DOHH2 (cell line): ENCODE results near the gene ACSF3.

Source experiments
- H3F3A ChIP-seq: fragments of 200-600 bp; sonication (generic), shearing (Covaris generic); 2 replicates; pipeline ENCODE4 v1.6.0; 2016; ENCODE audit warnings: antibody characterized with exemption, mild to moderate bottlenecking; ENCODE audit not compliant: control insufficient read depth, insufficient read depth
- H3K27ac ChIP-seq: fragments of 200-600 bp; sonication (generic); 2 replicates; pipeline ENCODE4 v1.5.1; 2014; ENCODE audit warnings: low read depth, mild to moderate bottlenecking, low read length, moderate library complexity
- H3K27me3 ChIP-seq: fragments of 200-600 bp; sonication (generic); 2 replicates; pipeline ENCODE4 v1.6.1; 2014; ENCODE audit warnings: mild to moderate bottlenecking, low read length, mixed read lengths; ENCODE audit not compliant: control insufficient read depth
- H3K36me3 ChIP-seq: fragments of 200-600 bp; sonication (generic); 2 replicates; pipeline ENCODE4 v1.6.1; 2014; ENCODE audit warnings: mild to moderate bottlenecking, low read length, moderate library complexity, mixed read lengths; ENCODE audit not compliant: control insufficient read depth
- H3K4me1 ChIP-seq: fragments of 200-600 bp; sonication (generic); 2 replicates; pipeline ENCODE4 v1.6.1; 2014; ENCODE audit warnings: mild to moderate bottlenecking, low read length, mixed read lengths; ENCODE audit not compliant: control insufficient read depth
- H3K4me2 ChIP-seq: fragments of 200-600 bp; sonication (generic); 2 replicates; pipeline ENCODE4 v1.6.0; 2014; ENCODE audit warnings: mild to moderate bottlenecking, low read length, moderate library complexity
- H3K4me3 ChIP-seq: fragments of 200-600 bp; sonication (generic); 2 replicates; pipeline ENCODE4 v1.5.1; 2014; ENCODE audit warnings: mild to moderate bottlenecking, low read length, mixed read lengths
- H3K79me2 ChIP-seq: fragments of 200-600 bp; sonication (generic); 2 replicates; pipeline ENCODE4 v1.6.1; 2014; ENCODE audit warnings: mild to moderate bottlenecking, low read length, mixed read lengths; ENCODE audit not compliant: control insufficient read depth
- H3K9me2 ChIP-seq: fragments of 200-600 bp; sonication (generic); replicated peaks from 2 replicates; pipeline ENCODE4 v1.6.1; 2014; ENCODE audit warnings: mild to moderate bottlenecking, low read length, mixed read lengths; ENCODE audit not compliant: control insufficient read depth
- H3K9me3 ChIP-seq: fragments of 200-600 bp; sonication (generic); 2 replicates; pipeline ENCODE4 v1.6.1; 2014; ENCODE audit warnings: antibody characterized with exemption, low read length, mixed read lengths; ENCODE audit not compliant: control insufficient read depth, insufficient read depth
- H4K20me1 ChIP-seq: fragments of 200-600 bp; sonication (generic); 2 replicates; pipeline ENCODE4 v1.6.0; 2014; ENCODE audit warnings: low read depth, mild to moderate bottlenecking, antibody characterized with exemption, low read length, moderate library complexity; ENCODE audit not compliant: control insufficient read depth, insufficient read depth
- CTCF ChIP-seq: fragments of 200-600 bp; sonication (generic); IDR thresholded peaks from one replicate; pipeline ENCODE4 v1.5.1; 2014; ENCODE audit warnings: antibody characterized with exemption, mild to moderate bottlenecking, low read depth, low read length; ENCODE audit not compliant: poor library complexity, severe bottlenecking
- EZH2phosphoT487 ChIP-seq: fragments of 200-600 bp; sonication (generic); IDR thresholded peaks from 2 replicates; pipeline ENCODE4 v1.6.1; 2017; ENCODE audit warnings: borderline replicate concordance, mild to moderate bottlenecking, antibody characterized with exemption, low read length, moderate library complexity, mixed read lengths

The ACSF3 gene

GRCh38 chr16:89176147-89176690, 82.6 kb downstream of the ACSF3 start:
- peaks cover 30% of the 10 kb centered on the region for H3K27me3 ChIP-seq
- H3K4me1 ChIP-seq, result peaks cover 5% of the 10 kb centered on the region
- TF ChIP-seq EZH2phosphoT487, result no peak
- TF ChIP-seq CTCF, result no peak
- H4K20me1 ChIP-seq, result no peaks in the 10 kb centered on the region
- no peak overlapping the region for H3K4me2 ChIP-seq
- no peaks in the 10 kb centered on the region for H3K9me3 ChIP-seq
- H3F3A ChIP-seq, result no peaks in the 10 kb centered on the region
- H3K4me3 ChIP-seq, result no peak overlapping the region
- H3K79me2 ChIP-seq, result no peaks in the 10 kb centered on the region
- no peak overlapping the region for H3K27ac ChIP-seq
- H3K9me2 ChIP-seq, result no peaks in the 10 kb centered on the region
- no peaks in the 10 kb centered on the region for H3K36me3 ChIP-seq

- Histone ChIP-seq H3K4me2 (no peak overlapping the region), H3K36me3 (no peaks in the 10 kb centered on the region), H3K4me3 (no peak overlapping the region), H3K27ac (no peak overlapping the region), H3K79me2 (no peaks in the 10 kb centered on the region), H3K9me3 (no peaks in the 10 kb centered on the region), H3K27me3 (peaks cover 30% of the 10 kb centered on the region), H3K4me1 (peaks cover 3% of the 10 kb centered on the region), H3F3A (no peaks in the 10 kb centered on the region), H4K20me1 (no peaks in the 10 kb centered on the region), H3K9me2 (no peaks in the 10 kb centered on the region)
- no peak for TF ChIP-seq EZH2phosphoT487
Observed at GRCh38 chr16:89176717-89177116, 83.1 kb downstream of the ACSF3 start.

- no peaks in the 10 kb centered on the region for H3K4me1 ChIP-seq
- no peaks in the 10 kb centered on the region for H3K9me3 ChIP-seq
- H3K27ac ChIP-seq, result no peak overlapping the region
- H3K4me3 ChIP-seq, result no peak overlapping the region
- no peaks in the 10 kb centered on the region for H3F3A ChIP-seq
- H4K20me1 ChIP-seq, result no peaks in the 10 kb centered on the region
- TF ChIP-seq EZH2phosphoT487 (no peak), CTCF (no peak)
- no peaks in the 10 kb centered on the region for H3K9me2 ChIP-seq
- H3K4me2 ChIP-seq, result no peak overlapping the region
- H3K27me3 ChIP-seq, result peaks cover 24% of the 10 kb centered on the region
- no peaks in the 10 kb centered on the region for H3K79me2 ChIP-seq
- no peaks in the 10 kb centered on the region for H3K36me3 ChIP-seq
Observed at GRCh38 chr16:89177501-89177900, 83.8 kb downstream of the ACSF3 start.

GRCh38 chr16:89178453-89179147, 84.9 kb downstream of the ACSF3 start:
- H3K27me3 ChIP-seq, result peaks cover 13% of the 10 kb centered on the region
- no peaks in the 10 kb centered on the region for H3K36me3 ChIP-seq
- TF ChIP-seq CTCF (no peak), EZH2phosphoT487 (no peak)
- H3K27ac ChIP-seq, result no peak overlapping the region
- H3K9me2 ChIP-seq, result no peaks in the 10 kb centered on the region
- H4K20me1 ChIP-seq, result no peaks in the 10 kb centered on the region
- no peaks in the 10 kb centered on the region for H3K4me1 ChIP-seq
- H3K4me2 ChIP-seq, result no peak overlapping the region
- H3K9me3 ChIP-seq, result no peaks in the 10 kb centered on the region
- H3K4me3 ChIP-seq, result no peak overlapping the region
- no peaks in the 10 kb centered on the region for H3K79me2 ChIP-seq
- H3F3A ChIP-seq, result no peaks in the 10 kb centered on the region
